SU-DHL-6 (cell line): ENCODE measurements around the gene ADCY2.

Source experiments
- H2AFZ ChIP-seq: fragments of 200-600 bp; sonication (generic); 2 replicates; pipeline ENCODE4 v1.6.1; 2014; ENCODE audit warnings: low read depth, mild to moderate bottlenecking, moderate library complexity, mixed read lengths, antibody characterized with exemption, low read length; ENCODE audit not compliant: severe bottlenecking
- H3F3A ChIP-seq: fragments of 200-600 bp; shearing (Covaris generic); 2 replicates; pipeline ENCODE4 v1.6.0; 2016; ENCODE audit warnings: antibody characterized with exemption, mild to moderate bottlenecking; ENCODE audit not compliant: insufficient read depth
- H3K27ac ChIP-seq: fragments of 200-600 bp; sonication (generic); 2 replicates; pipeline ENCODE4 v1.5.1; 2016; ENCODE audit warnings: low read depth, mild to moderate bottlenecking, low read length, moderate library complexity, mixed read lengths
- H3K27me3 ChIP-seq: fragments of 200-600 bp; sonication (generic), shearing (Covaris generic); 2 replicates; pipeline ENCODE4 v1.6.0; 2014; ENCODE audit warnings: mild to moderate bottlenecking, low read length
- H3K36me3 ChIP-seq: fragments of 200-600 bp; sonication (generic); 2 replicates; pipeline ENCODE4 v1.6.1; 2014; ENCODE audit warnings: mild to moderate bottlenecking, low read length, mixed read lengths
- H3K4me2 ChIP-seq: fragments of 300-600, 200-600 bp; shearing (Covaris generic), sonication (generic); 2 replicates; pipeline ENCODE4 v1.6.0; 2014; ENCODE audit warnings: low read length, low read depth, mild to moderate bottlenecking; ENCODE audit not compliant: poor library complexity, severe bottlenecking
- H3K4me3 ChIP-seq: fragments of 200-600 bp; sonication (generic); 2 replicates; pipeline ENCODE4 v1.5.1; 2014; ENCODE audit warnings: antibody characterized with exemption, low read length, mild to moderate bottlenecking, mixed read lengths; ENCODE audit not compliant: insufficient read depth, poor library complexity, severe bottlenecking
- H3K79me2 ChIP-seq: fragments of 200-600 bp; sonication (generic); 2 replicates; pipeline ENCODE4 v1.6.1; 2014; ENCODE audit warnings: mild to moderate bottlenecking, low read length, moderate library complexity; ENCODE audit not compliant: insufficient read depth
- H3K9ac ChIP-seq: fragments of 200-600 bp; sonication (generic); 2 replicates; pipeline ENCODE4 v1.7.0; 2014; ENCODE audit warnings: mild to moderate bottlenecking, low read length
- H3K9me2 ChIP-seq: fragments of 200-600 bp; sonication (generic); replicated peaks from 2 replicates; pipeline ENCODE4 v1.6.1; 2014; ENCODE audit warnings: low read length; ENCODE audit not compliant: insufficient read depth
- H3K9me3 ChIP-seq: fragments of 200-600 bp; sonication (generic); 2 replicates; pipeline ENCODE4 v1.6.1; 2014; ENCODE audit warnings: low read length, mixed read lengths; ENCODE audit not compliant: insufficient read depth
- H4K20me1 ChIP-seq: fragments of 200-600 bp; sonication (generic); 2 replicates; pipeline ENCODE4 v1.6.1; 2014; ENCODE audit warnings: low read depth, mild to moderate bottlenecking, antibody characterized with exemption, low read length, moderate library complexity, mixed read lengths
- CTCF ChIP-seq: fragments of 200-600 bp; sonication (generic); IDR thresholded peaks from one replicate; pipeline ENCODE4 v1.5.1; 2017; ENCODE audit warnings: antibody characterized with exemption, mild to moderate bottlenecking, low read length, moderate library complexity; ENCODE audit not compliant: insufficient read depth, poor library complexity, severe bottlenecking
- EZH2phosphoT487 ChIP-seq: fragments of 200-600 bp; sonication (generic), shearing (Covaris generic); conservative IDR thresholded peaks from 2 replicates; pipeline ENCODE4 v1.6.1; 2018; ENCODE audit warnings: mild to moderate bottlenecking, antibody characterized with exemption, low read length, moderate library complexity, mixed read lengths

Gene ADCY2

DNA sequence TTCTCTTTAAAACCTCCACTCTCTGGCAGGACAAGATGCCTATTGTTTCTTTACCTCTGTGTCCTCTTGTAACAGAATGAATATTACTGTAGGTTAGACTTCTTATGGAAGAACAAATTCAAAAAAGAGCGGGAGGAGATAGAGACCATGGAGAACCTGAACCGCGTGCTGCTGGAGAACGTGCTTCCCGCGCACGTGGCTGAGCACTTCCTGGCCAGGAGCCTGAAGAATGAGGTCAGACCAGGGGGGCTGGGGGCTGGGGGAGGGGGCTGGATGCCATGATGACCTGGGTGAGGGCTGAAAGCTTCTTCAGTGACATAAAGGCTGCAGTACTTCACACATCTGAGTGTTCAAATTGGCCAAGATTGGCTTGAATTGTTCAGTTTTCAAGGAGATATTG lies 393.6 kb downstream of the ADCY2 start:
- Histone ChIP-seq H3K4me3 (no peak overlapping the region), H3K4me2 (no peak overlapping the region), H4K20me1 (no peaks in the 10 kb centered on the region), H3F3A (no peaks in the 10 kb centered on the region), H3K27me3 (no peaks in the 10 kb centered on the region), H3K79me2 (no peaks in the 10 kb centered on the region), H3K9me3 (no peaks in the 10 kb centered on the region), H3K27ac (no peak overlapping the region), H3K9ac (no peak overlapping the region), H3K36me3 (no peaks in the 10 kb centered on the region), H3K9me2 (no peaks in the 10 kb centered on the region), H2AFZ (no peak overlapping the region)
- TF ChIP-seq EZH2phosphoT487 (no peak), CTCF (no peak)

GRCh38 chr5:7793895-7794294 lies 398.0 kb downstream of the ADCY2 start:
- Histone ChIP-seq H2AFZ (no peak overlapping the region), H3K79me2 (no peaks in the 10 kb centered on the region), H3F3A (no peaks in the 10 kb centered on the region), H3K9ac (no peak overlapping the region), H3K27ac (no peak overlapping the region), H3K36me3 (no peaks in the 10 kb centered on the region), H3K9me3 (no peaks in the 10 kb centered on the region), H4K20me1 (no peaks in the 10 kb centered on the region), H3K4me2 (no peak overlapping the region), H3K9me2 (no peaks in the 10 kb centered on the region), H3K4me3 (no peak overlapping the region), H3K27me3 (no peaks in the 10 kb centered on the region)
- no peak for TF ChIP-seq EZH2phosphoT487

- H3F3A ChIP-seq: no peaks in the 10 kb centered on the region
- no peak overlapping the region for H3K27ac ChIP-seq
- no peak overlapping the region for H2AFZ ChIP-seq
- no peaks in the 10 kb centered on the region for H3K79me2 ChIP-seq
- no peak overlapping the region for H3K4me2 ChIP-seq
- H3K4me3 ChIP-seq: no peak overlapping the region
- TF ChIP-seq CTCF: no peak
- TF ChIP-seq EZH2phosphoT487: no peak
- no peaks in the 10 kb centered on the region for H3K27me3 ChIP-seq
- H4K20me1 ChIP-seq: no peaks in the 10 kb centered on the region
- no peaks in the 10 kb centered on the region for H3K9me3 ChIP-seq
- no peaks in the 10 kb centered on the region for H3K36me3 ChIP-seq
- H3K9ac ChIP-seq: no peak overlapping the region
- no peaks in the 10 kb centered on the region for H3K9me2 ChIP-seq
Measured at GRCh38 chr5:7794311-7794710, 398.4 kb downstream of the ADCY2 start.

DNA sequence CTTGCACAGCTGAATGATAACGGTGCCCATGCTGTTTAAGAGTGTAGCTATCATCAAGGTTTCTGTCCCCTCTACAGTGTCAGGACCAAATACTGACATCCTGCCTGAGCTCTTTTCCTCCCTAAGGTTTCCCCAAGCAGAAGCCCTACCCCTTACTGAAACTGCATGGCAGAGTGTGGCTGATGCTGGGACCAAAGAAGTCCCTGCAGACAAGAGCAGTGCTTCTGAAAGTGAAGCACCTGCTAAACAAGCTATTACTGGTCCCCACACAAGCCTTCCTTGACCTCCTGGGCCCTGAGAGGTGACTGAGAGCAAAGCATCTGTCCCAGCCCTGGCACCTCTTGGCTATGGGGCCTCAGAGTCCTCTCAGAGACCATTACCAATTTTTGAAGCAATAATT lies 398.9 kb downstream of the ADCY2 start:
- Histone ChIP-seq H4K20me1 (no peaks in the 10 kb centered on the region), H3K9ac (no peak overlapping the region), H3K27ac (no peak overlapping the region), H2AFZ (no peak overlapping the region), H3F3A (no peaks in the 10 kb centered on the region), H3K9me3 (no peaks in the 10 kb centered on the region), H3K79me2 (no peaks in the 10 kb centered on the region), H3K4me2 (no peak overlapping the region), H3K4me3 (no peak overlapping the region), H3K9me2 (no peaks in the 10 kb centered on the region), H3K36me3 (no peaks in the 10 kb centered on the region), H3K27me3 (no peaks in the 10 kb centered on the region)
- TF ChIP-seq CTCF (no peak), EZH2phosphoT487 (no peak)
